MM.1S (cell line): ENCODE measurements around the gene DYNLT4.

Experiments used
- DNase-seq: peaks from one replicate; pipeline ENCODE4 v3.0.0-alpha.2; 2015
- H2AFZ ChIP-seq: fragments of 300-600 bp; sonication (generic); 2 replicates; pipeline ENCODE4 v1.6.0; 2016; ENCODE audit warnings: antibody characterized with exemption, low read length
- H3F3A ChIP-seq: fragments of 300-600 bp; sonication (generic); 2 replicates; pipeline ENCODE4 v1.6.1; 2016; ENCODE audit warnings: mild to moderate bottlenecking, antibody characterized with exemption, low read length, moderate library complexity, mixed read lengths; ENCODE audit not compliant: insufficient read depth
- H3K27ac ChIP-seq: fragments of 300-600 bp; sonication (generic); 2 replicates; pipeline ENCODE4 v1.5.1; 2016; ENCODE audit warnings: mild to moderate bottlenecking, low read length
- H3K27me3 ChIP-seq: fragments of 300-600 bp; sonication (generic); replicated peaks from 2 replicates; pipeline ENCODE4 v1.6.0; 2016; ENCODE audit warnings: low read length; ENCODE audit not compliant: insufficient read depth
- H3K36me3 ChIP-seq: fragments of 300-600 bp; sonication (generic); replicated peaks from 2 replicates; pipeline ENCODE4 v1.6.1; 2016; ENCODE audit warnings: mild to moderate bottlenecking, low read length, mixed read lengths; ENCODE audit not compliant: insufficient read depth
- H3K4me1 ChIP-seq: fragments of 300-600 bp; sonication (generic); 2 replicates; pipeline ENCODE4 v1.6.1; 2016; ENCODE audit warnings: low read length, mixed read lengths
- H3K4me2 ChIP-seq: fragments of 300-600 bp; sonication (generic); 2 replicates; pipeline ENCODE4 v1.6.0; 2016; ENCODE audit warnings: low read depth, low read length
- H3K4me3 ChIP-seq: fragments of 300-600 bp; sonication (generic); 2 replicates; pipeline ENCODE4 v1.5.1; 2016; ENCODE audit warnings: low read length, mixed read lengths
- H3K79me2 ChIP-seq: fragments of 300-600 bp; sonication (generic); 2 replicates; pipeline ENCODE4 v1.6.1; 2016; ENCODE audit warnings: mixed run types, low read length, mixed read lengths
- H3K9ac ChIP-seq: fragments of 300-600 bp; sonication (generic); 2 replicates; pipeline ENCODE4 v1.6.1; 2016; ENCODE audit warnings: low read length, mixed read lengths
- H3K9me2 ChIP-seq: fragments of 300-600 bp; sonication (generic); replicated peaks from 2 replicates; pipeline ENCODE4 v1.6.1; 2016; ENCODE audit warnings: mild to moderate bottlenecking, low read length, mixed read lengths; ENCODE audit not compliant: insufficient read depth
- H3K9me3 ChIP-seq: fragments of 300-600 bp; sonication (generic); replicated peaks from 2 replicates; pipeline ENCODE4 v1.6.1; 2016; ENCODE audit warnings: mild to moderate bottlenecking, low read length, mixed read lengths; ENCODE audit not compliant: insufficient read depth
- H4K20me1 ChIP-seq: fragments of 300-600 bp; sonication (generic); 2 replicates; pipeline ENCODE4 v1.6.1; 2016; ENCODE audit warnings: mild to moderate bottlenecking, low read length, moderate library complexity, mixed read lengths; ENCODE audit not compliant: insufficient read depth
- CTCF ChIP-seq: fragments of 300-600 bp; sonication (generic); IDR thresholded peaks from 2 replicates; pipeline ENCODE4 v1.5.1; 2016; ENCODE audit warnings: antibody characterized with exemption, low read length, mixed read lengths
- EZH2 ChIP-seq: fragments of 300-600 bp; sonication (generic); optimal IDR thresholded peaks from 2 replicates; pipeline ENCODE3; 2017; ENCODE audit warnings: low read depth, mild to moderate bottlenecking, antibody characterized with exemption, low read length, mixed read lengths
- EZH2phosphoT487 ChIP-seq: fragments of 300-600 bp; sonication (generic); IDR thresholded peaks from 2 replicates; pipeline ENCODE4 v1.6.1; 2018; ENCODE audit warnings: antibody characterized with exemption, low read length

The DYNLT4 gene

GRCh38 chr1:44834328-44834727 lies 27.2 kb upstream of the DYNLT4 start:
- H3K9me2 ChIP-seq: no peaks in the 10 kb centered on the region
- no peaks in the 10 kb centered on the region for H3K9me3 ChIP-seq
- TF ChIP-seq EZH2 (no peak), EZH2phosphoT487 (no peak), CTCF (no peak)
- no peak overlapping the region for H3K4me3 ChIP-seq
- H2AFZ ChIP-seq: no peak overlapping the region
- no peak overlapping the region for H3K4me2 ChIP-seq
- H3K4me1 ChIP-seq: no peaks in the 10 kb centered on the region
- no peak for DNase-seq
- H3K27me3 ChIP-seq: no peaks in the 10 kb centered on the region
- no peaks in the 10 kb centered on the region for H3F3A ChIP-seq
- no peaks in the 10 kb centered on the region for H3K79me2 ChIP-seq
- no peak overlapping the region for H3K9ac ChIP-seq
- H4K20me1 ChIP-seq: no peaks in the 10 kb centered on the region
- H3K36me3 ChIP-seq: no peaks in the 10 kb centered on the region
- no peak overlapping the region for H3K27ac ChIP-seq

- H3K27me3 ChIP-seq: no peaks in the 10 kb centered on the region
- TF ChIP-seq CTCF: no peak
- DNase-seq: no peak
- H3K9ac ChIP-seq: no peak overlapping the region
- H3F3A ChIP-seq: no peaks in the 10 kb centered on the region
- no peak overlapping the region for H3K4me2 ChIP-seq
- no peak overlapping the region for H2AFZ ChIP-seq
- H3K9me3 ChIP-seq: no peaks in the 10 kb centered on the region
- H4K20me1 ChIP-seq: no peaks in the 10 kb centered on the region
- no peaks in the 10 kb centered on the region for H3K36me3 ChIP-seq
- no peaks in the 10 kb centered on the region for H3K79me2 ChIP-seq
- no peaks in the 10 kb centered on the region for H3K9me2 ChIP-seq
- H3K4me3 ChIP-seq: no peak overlapping the region
- no peak overlapping the region for H3K27ac ChIP-seq
- H3K4me1 ChIP-seq: no peaks in the 10 kb centered on the region
These were observed 25.0 kb upstream of the DYNLT4 start for GRCh38 chr1:44832056-44832705.

- DNase-seq: no peak
- Histone ChIP-seq H3F3A (no peaks in the 10 kb centered on the region), H3K9ac (no peak overlapping the region), H3K27me3 (no peaks in the 10 kb centered on the region), H3K9me3 (no peaks in the 10 kb centered on the region), H3K79me2 (no peaks in the 10 kb centered on the region), H4K20me1 (no peaks in the 10 kb centered on the region), H2AFZ (no peak overlapping the region), H3K9me2 (no peaks in the 10 kb centered on the region), H3K4me2 (no peak overlapping the region), H3K4me3 (no peak overlapping the region), H3K36me3 (no peaks in the 10 kb centered on the region), H3K4me1 (no peaks in the 10 kb centered on the region), H3K27ac (no peak overlapping the region)
- TF ChIP-seq EZH2 (no peak), CTCF (no peak), EZH2phosphoT487 (no peak)
These were observed 24.4 kb upstream of the DYNLT4 start for GRCh38 chr1:44831516-44831915.
